Measurements from ENCODE around the gene LATS2. TPM values are rescaled to one million over a fixed set of nuclear protein-coding genes. Genes with fewer than 3 reads are reported as not detected.
A peak's percentile ranks its signal among the peaks of the same experiment; 100 is the strongest.

The LATS2 gene
- total and polyA plus RNA-seq, 11 donors = 7.8 to 35.6 (median 25.8) TPM

DNA sequence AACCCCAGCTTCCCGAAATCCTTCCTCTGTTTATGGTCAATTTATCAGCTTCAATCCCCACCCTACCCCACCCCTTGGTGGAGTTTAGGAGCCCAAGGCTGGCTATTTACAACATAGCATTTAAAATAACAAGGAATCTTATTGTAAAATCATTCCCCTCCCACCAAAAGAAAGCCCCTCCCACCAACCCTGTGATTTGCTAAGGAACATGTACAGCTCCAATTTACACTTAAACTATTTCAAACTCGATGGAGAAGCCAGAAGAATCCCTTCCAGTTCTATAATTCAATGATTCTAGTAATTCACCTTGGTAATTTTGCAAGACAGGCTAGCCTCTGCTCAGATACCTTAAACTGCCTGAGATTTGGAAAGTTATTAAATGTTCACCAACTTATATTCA is 3.0 kb downstream of the LATS2 start:
- no peak overlapping the region for H3K4me3 ChIP-seq
- WGBS, 4 donors = 28 to 41% (median 29%) methylated on average over 2 of the region's 2 CpGs
- peaks cover 0 to 76% (median 68%) of the 10 kb centered on the region in 12 donors for H3K4me1 ChIP-seq
- peak overlapping the region in 2 of 12 donors; percentile 11 to 100 for H3K27ac ChIP-seq
- intact Hi-C loops (cut with DNase I) = loop anchor here in 4 of 10 donors (2.0 to 10.0 kb wide), 4 partner anchors 18 to 118 kb away; partner anchors contain the start of genes MRPL57 (in 2 of the 4) and SKA3 (in 2 of the 4)
- ATAC-seq = no peak
- no peaks in the 10 kb centered on the region for H3K9me3 ChIP-seq
- no peaks in the 10 kb centered on the region for H3K27me3 ChIP-seq
- H3K36me3 ChIP-seq = peaks cover 0 to 5% (median 0%) of the 10 kb centered on the region in 9 donors
- TF ChIP-seq POLR2A (IDR thresholded peaks at IDR 0.05) = no peak
- TF ChIP-seq, protein P1, sequence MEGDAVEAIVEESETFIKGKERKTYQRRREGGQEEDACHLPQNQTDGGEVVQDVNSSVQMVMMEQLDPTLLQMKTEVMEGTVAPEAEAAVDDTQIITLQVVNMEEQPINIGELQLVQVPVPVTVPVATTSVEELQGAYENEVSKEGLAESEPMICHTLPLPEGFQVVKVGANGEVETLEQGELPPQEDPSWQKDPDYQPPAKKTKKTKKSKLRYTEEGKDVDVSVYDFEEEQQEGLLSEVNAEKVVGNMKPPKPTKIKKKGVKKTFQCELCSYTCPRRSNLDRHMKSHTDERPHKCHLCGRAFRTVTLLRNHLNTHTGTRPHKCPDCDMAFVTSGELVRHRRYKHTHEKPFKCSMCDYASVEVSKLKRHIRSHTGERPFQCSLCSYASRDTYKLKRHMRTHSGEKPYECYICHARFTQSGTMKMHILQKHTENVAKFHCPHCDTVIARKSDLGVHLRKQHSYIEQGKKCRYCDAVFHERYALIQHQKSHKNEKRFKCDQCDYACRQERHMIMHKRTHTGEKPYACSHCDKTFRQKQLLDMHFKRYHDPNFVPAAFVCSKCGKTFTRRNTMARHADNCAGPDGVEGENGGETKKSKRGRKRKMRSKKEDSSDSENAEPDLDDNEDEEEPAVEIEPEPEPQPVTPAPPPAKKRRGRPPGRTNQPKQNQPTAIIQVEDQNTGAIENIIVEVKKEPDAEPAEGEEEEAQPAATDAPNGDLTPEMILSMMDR (IDR thresholded peaks at IDR 0.05) = no peak
- no peak for DNase-seq

DNA sequence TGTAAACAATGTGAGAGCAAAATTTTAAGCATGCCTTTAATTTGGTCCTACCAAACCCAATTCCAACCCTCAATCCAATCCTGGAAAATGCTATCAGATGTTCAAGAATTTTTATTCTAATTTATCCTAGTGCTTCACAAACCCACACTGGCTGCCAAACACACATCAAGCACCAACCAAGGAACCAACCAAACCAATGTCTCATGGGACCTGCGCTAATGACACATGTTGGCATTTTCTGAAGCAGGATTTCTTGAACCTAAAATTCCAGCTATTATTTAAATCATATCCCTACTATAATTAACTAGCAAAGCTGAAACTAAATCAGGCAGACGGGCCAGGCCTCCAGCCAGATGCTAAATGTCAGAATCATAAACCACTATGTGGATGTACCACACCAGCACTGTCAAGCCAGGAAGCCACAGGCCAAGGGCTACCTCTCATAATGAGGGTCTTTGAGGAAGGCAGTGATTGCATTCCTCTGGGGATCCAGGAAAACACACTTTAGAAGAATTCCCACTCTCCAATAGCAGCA is 5.8 kb downstream of the LATS2 start:
- peak in 2 of 4 donors; percentile 21 for ATAC-seq
- intact Hi-C loops (cut with DNase I) = loop anchor here in 2 of 10 donors (10.0 kb wide), 2 partner anchors 111 to 119 kb away; partner anchors contain the start of genes MRPL57 (in 1 of the 2) and SKA3 (in 1 of the 2)

DNA sequence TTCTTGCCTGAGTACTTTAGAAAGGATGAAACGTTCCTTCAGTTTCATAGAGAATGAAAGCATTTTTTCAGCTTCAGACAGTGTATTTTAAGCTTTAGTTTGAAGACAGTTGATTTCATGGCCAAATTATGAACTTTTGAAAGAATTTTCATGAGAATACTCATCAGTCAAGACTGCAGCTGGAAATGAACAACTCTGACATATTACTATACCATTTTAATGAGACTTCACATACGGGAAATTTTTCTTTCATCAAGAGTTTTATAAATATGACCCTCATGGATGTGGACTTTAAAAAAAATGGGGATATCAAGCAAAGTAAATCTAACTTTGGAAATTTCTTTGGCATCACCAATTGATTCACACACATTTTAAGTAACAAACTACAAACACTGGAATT is 6.4 kb downstream of the LATS2 start:
- peaks cover 0 to 5% (median 0%) of the 10 kb centered on the region in 9 donors for H3K36me3 ChIP-seq
- H3K4me3 ChIP-seq = no peak overlapping the region
- DNase-seq (no peak), ATAC-seq (no peak)
- peak overlapping the region in 3 of 12 donors; percentile 6 to 18 (median 11) for H3K27ac ChIP-seq
- H3K9me3 ChIP-seq = no peaks in the 10 kb centered on the region
- TF ChIP-seq, protein P1 (IDR thresholded peaks at IDR 0.05) = no peak
- TF ChIP-seq POLR2A (IDR thresholded peaks at IDR 0.05) = no peak
- intact Hi-C loops (cut with DNase I) = loop anchor here in 2 of 10 donors (10.0 kb wide), 2 partner anchors 110 to 120 kb away; partner anchors contain the start of genes MRPL57 (in 1 of the 2) and SKA3 (in 1 of the 2)
- no peaks in the 10 kb centered on the region for H3K27me3 ChIP-seq
- 14 to 37% (median 23%) methylated on average over 2 of the region's 2 CpGs for WGBS, 4 donors
- H3K4me1 ChIP-seq = peaks cover 0 to 99% (median 82%) of the 10 kb centered on the region in 12 donors

More for the DNA sequence above, 5.8 kb downstream of the LATS2 start:
- WGBS, 4 donors = 53 to 70% (median 68%) methylated on average over 2 of the region's 2 CpGs
- Histone ChIP-seq H3K27ac (peak overlapping the region in 5 of 12 donors; percentile 1 to 25 (median 11)), H3K36me3 (peaks cover 0 to 5% (median 0%) of the 10 kb centered on the region in 9 donors), H3K4me1 (peaks cover 0 to 95% (median 78%) of the 10 kb centered on the region in 12 donors), H3K4me3 (no peak overlapping the region), H3K9me3 (no peaks in the 10 kb centered on the region), H3K27me3 (no peaks in the 10 kb centered on the region)
- DNase-seq = no peak
- TF ChIP-seq, protein P1 (IDR thresholded peaks at IDR 0.05) = no peak
- TF ChIP-seq POLR2A (IDR thresholded peaks at IDR 0.05) = no peak

DNA sequence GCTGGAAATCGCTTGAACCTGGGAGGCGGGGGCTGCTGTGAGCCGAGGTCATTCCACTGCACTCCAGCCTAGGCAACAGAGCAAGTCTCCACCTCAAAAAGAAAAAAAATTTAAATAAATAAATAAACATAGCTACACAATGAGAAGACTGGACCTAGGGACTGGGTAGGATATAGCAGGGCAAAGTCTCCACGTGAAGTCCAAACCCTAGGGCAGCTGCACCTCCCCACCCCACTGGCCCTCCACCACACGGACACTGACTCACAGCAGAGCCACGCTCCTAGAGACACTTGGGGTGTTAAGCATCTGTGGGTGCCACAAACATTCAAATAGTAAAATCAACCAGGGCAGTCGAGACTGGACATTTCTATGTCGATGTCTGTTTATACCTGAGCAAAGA is 7.1 kb downstream of the LATS2 start:
- WGBS, 4 donors = 64 to 84% (median 75%) methylated on average over 8 of the region's 8 CpGs
- H3K27ac ChIP-seq = peak overlapping the region in 1 of 12 donors; percentile 20
- no peaks in the 10 kb centered on the region for H3K27me3 ChIP-seq
- H3K4me1 ChIP-seq = peaks cover 0 to 99% (median 79%) of the 10 kb centered on the region in 12 donors
- H3K9me3 ChIP-seq = no peaks in the 10 kb centered on the region
- DNase-seq (no peak), ATAC-seq (peak in 3 of 4 donors; percentile 25 to 36 (median 31))
- TF ChIP-seq, protein P1 (IDR thresholded peaks at IDR 0.05) = no peak
- no peak for TF ChIP-seq POLR2A (IDR thresholded peaks at IDR 0.05)
- no peak overlapping the region for H3K4me3 ChIP-seq
- peaks cover 0 to 5% (median 0%) of the 10 kb centered on the region in 9 donors for H3K36me3 ChIP-seq
- intact Hi-C loops (cut with DNase I) = loop anchor here in 2 of 10 donors (10.0 kb wide), 2 partner anchors 110 to 120 kb away; partner anchors contain the start of genes MRPL57 (in 1 of the 2) and SKA3 (in 1 of the 2)
